Neural cell (in vitro differentiated cells): ENCODE measurements around the gene PPP1R3D. TPM values are rescaled to one million over a fixed set of nuclear protein-coding genes. Genes with fewer than 3 reads are reported as not detected.

ENCODE experiments used
- H2AFZ ChIP-seq: fragments of 200-600, 300-800 bp; sonication (generic), shearing (Covaris generic); 2 replicates; pipeline ENCODE4 v1.6.0; 2014; ENCODE audit warnings: low read depth, mild to moderate bottlenecking, antibody characterized with exemption, low read length, moderate library complexity
- H3F3A ChIP-seq: fragments of 200-600 bp; shearing (Covaris generic); 2 replicates; pipeline ENCODE4 v1.6.1; 2016; ENCODE audit warnings: mild to moderate bottlenecking, moderate library complexity, mixed read lengths, antibody characterized with exemption, low read length; ENCODE audit not compliant: insufficient read depth, poor library complexity, severe bottlenecking
- H3K27ac ChIP-seq: fragments of 200-600, 300-800 bp; sonication (generic), shearing (Covaris generic); 2 replicates; pipeline ENCODE4 v1.5.1; 2014; ENCODE audit warnings: mild to moderate bottlenecking, low read length, moderate library complexity
- H3K27me3 ChIP-seq: fragments of 300-800, 200-600 bp; sonication (generic), shearing (Covaris generic); 2 replicates; pipeline ENCODE4 v1.6.0; 2014; ENCODE audit warnings: mild to moderate bottlenecking, low read depth, low read length, moderate library complexity; ENCODE audit not compliant: insufficient read depth
- H3K36me3 ChIP-seq: fragments of 300-800, 200-600 bp; sonication (generic), shearing (Covaris generic); 2 replicates; pipeline ENCODE4 v1.5.1; 2014; ENCODE audit warnings: mild to moderate bottlenecking, antibody characterized with exemption, low read length, moderate library complexity; ENCODE audit not compliant: insufficient read depth
- H3K4me2 ChIP-seq: fragments of 300-800, 200-600 bp; sonication (generic), shearing (Covaris generic); 2 replicates; pipeline ENCODE4 v1.6.0; 2014; ENCODE audit warnings: mild to moderate bottlenecking, low read length
- H3K4me3 ChIP-seq: fragments of 300-800, 200-600 bp; sonication (generic), shearing (Covaris generic); 2 replicates; pipeline ENCODE4 v1.5.1; 2014; ENCODE audit warnings: mild to moderate bottlenecking, low read length, moderate library complexity
- H3K79me2 ChIP-seq: fragments of 200-600 bp; shearing (Covaris generic); replicated peaks from 2 replicates; pipeline ENCODE4 v1.6.0; 2014; ENCODE audit warnings: mild to moderate bottlenecking, low read length, moderate library complexity; ENCODE audit not compliant: insufficient read depth
- H3K9ac ChIP-seq: fragments of 300-800, 200-600 bp; sonication (generic), shearing (Covaris generic); 2 replicates; pipeline ENCODE4 v1.6.1; 2016; ENCODE audit warnings: mild to moderate bottlenecking, low read length, mixed read lengths
- H3K9me2 ChIP-seq: fragments of 200-600 bp; shearing (Covaris generic); 2 replicates; pipeline ENCODE4 v1.6.1; 2016; ENCODE audit warnings: mild to moderate bottlenecking, low read length, mixed read lengths; ENCODE audit not compliant: insufficient read depth
- H3K9me3 ChIP-seq: fragments of 200-600, 300-800 bp; sonication (generic), shearing (Covaris generic); 2 replicates; pipeline ENCODE4 v1.6.1; 2016; ENCODE audit warnings: mild to moderate bottlenecking, mixed run types, low read length, moderate library complexity, mixed read lengths
- H4K20me1 ChIP-seq: fragments of 200-600 bp; shearing (Covaris generic); 2 replicates; pipeline ENCODE4 v1.6.1; 2016; ENCODE audit warnings: mild to moderate bottlenecking, mixed run types; ENCODE audit not compliant: insufficient read depth
- EP300 ChIP-seq: fragments of 450-650 bp; conservative IDR thresholded peaks from 2 replicates; pipeline ENCODE4 v1.6.1; 2014; ENCODE audit warnings: antibody characterized with exemption, mild to moderate bottlenecking, moderate library complexity; ENCODE audit not compliant: poor library complexity, severe bottlenecking
- EZH2 ChIP-seq: fragments of 200-600, 300-800 bp; shearing (Covaris generic), sonication (generic); IDR thresholded peaks from 2 replicates; pipeline ENCODE4 v1.6.1; 2014; ENCODE audit warnings: antibody characterized with exemption, low read length, borderline replicate concordance, mild to moderate bottlenecking; ENCODE audit not compliant: insufficient read depth, poor library complexity, severe bottlenecking
- MXI1 ChIP-seq: fragments of 450-650 bp; conservative IDR thresholded peaks from 2 replicates; pipeline ENCODE4 v1.6.1; 2014; ENCODE audit warnings: antibody characterized with exemption, mild to moderate bottlenecking; ENCODE audit not compliant: poor library complexity, severe bottlenecking
- POLR2AphosphoS5 ChIP-seq: IDR thresholded peaks from 2 replicates; pipeline ENCODE4 v1.6.1; 2012
- RAD21 ChIP-seq: fragments of 450-650 bp; conservative IDR thresholded peaks from 2 replicates; pipeline ENCODE4 v1.6.1; 2014; ENCODE audit warnings: antibody characterized with exemption, mild to moderate bottlenecking, moderate library complexity
- SMC3 ChIP-seq: fragments of 450-650 bp; conservative IDR thresholded peaks from 2 replicates; pipeline ENCODE4 v1.6.1; 2014; ENCODE audit warnings: antibody characterized with exemption, mild to moderate bottlenecking, moderate library complexity; ENCODE audit not compliant: poor library complexity
- TAF1 ChIP-seq: IDR thresholded peaks from 2 replicates; pipeline ENCODE4 v1.6.1; 2012; ENCODE audit warnings: low read depth
- polyA plus RNA-seq: library from polyadenylated mRNA; depleted of rRNA; stranded (reverse); fragments of >200 nt; gene quantifications from 2 replicates; pipeline ENCODE4 v1.2.3, GENCODE V29; 2014
- TF ChIP-seq, protein P1 (sequence below): fragments of 450-650 bp; IDR thresholded peaks from 2 replicates; pipeline ENCODE4 v1.5.1; 2014; ENCODE audit warnings: antibody characterized with exemption, mild to moderate bottlenecking, moderate library complexity; ENCODE audit not compliant: poor library complexity, severe bottlenecking
- TF ChIP-seq, protein P2 (sequence below): IDR thresholded peaks from 2 replicates; pipeline ENCODE4 v1.6.1; 2012; ENCODE audit warnings: borderline replicate concordance

PPP1R3D gene
- polyA plus RNA-seq, 1 donor from 2014 or later: 1.6 TPM

DNA sequence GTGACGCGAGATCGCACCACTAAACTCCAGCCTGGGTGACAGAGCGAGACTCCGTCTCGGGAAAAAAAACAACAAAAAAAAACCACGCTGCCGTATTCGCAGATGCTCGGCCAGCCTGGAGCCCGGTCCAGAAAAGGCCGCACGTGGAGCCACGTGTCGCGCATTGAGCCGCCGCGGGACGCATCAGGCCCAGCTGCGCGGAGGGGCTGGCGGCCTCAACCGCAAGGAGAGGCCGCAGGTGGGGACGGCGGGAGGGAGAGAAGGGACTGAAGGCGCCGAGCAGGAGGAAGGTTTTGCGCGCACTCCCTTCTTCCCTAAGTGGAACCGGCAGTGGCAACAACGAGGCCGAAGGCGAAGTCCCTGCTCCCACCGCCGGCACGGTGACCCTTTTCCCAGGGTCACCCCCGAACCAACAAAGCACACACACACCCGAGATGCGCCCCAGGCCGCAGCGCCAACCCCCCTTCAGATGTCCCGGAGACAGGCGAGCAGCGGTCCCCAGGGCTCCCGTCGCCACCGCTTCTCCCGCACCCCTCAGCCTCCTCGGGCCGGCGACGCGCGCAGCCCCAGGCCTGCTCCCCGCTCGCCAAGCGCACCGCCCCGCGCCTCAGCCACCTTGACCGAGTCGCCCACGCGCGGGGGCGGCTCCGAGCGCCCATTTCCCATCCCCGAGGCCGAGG is 7.3 kb downstream of the PPP1R3D start:
- Histone ChIP-seq H2AFZ (no peak overlapping the region), H3K9me2 (no peaks in the 10 kb centered on the region), H3K27ac (no peak overlapping the region), H3K9me3 (no peaks in the 10 kb centered on the region), H3K27me3 (no peaks in the 10 kb centered on the region), H3K9ac (no peak overlapping the region), H3K4me3 (no peak overlapping the region), H3F3A (no peaks in the 10 kb centered on the region), H3K79me2 (no peaks in the 10 kb centered on the region), H3K36me3 (no peaks in the 10 kb centered on the region), H3K4me2 (no peak overlapping the region), H4K20me1 (no peaks in the 10 kb centered on the region)
- TF ChIP-seq POLR2AphosphoS5: no peak

DNA sequence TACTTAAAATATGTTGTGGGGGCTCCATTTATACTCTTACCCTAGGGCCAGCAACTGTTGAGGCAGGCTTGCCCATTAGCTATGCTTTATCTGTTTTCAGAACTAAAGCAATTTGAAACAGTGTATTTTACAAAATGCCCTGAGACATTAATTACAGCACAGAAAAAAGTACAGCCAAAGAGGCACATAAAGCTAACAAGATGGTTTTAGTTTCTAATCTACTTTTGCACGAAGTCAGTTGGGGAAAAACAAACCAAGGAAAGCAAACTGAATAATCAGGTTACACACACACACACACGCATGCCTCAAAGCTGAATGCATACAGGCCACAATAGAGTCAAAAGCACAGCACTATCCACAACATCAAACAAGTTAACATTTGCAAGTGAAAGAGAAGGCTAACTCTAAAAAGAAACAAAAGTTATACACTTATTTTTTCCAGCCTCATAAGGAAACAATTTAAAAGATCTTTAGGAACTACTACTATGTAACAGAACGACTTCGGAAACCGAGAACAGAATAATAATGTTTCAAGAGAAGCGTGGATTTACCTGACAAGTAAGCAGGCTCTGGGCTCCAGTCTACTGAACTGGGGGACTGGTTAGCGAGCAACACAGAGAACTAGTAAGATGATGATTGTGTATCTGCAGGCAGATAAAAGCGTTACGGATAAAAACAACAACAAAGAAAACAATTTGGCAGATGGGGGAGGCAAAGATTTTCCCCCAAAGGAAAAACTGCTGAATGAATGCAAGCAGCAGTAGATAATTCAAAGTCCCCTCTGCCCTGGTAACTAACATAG is 8.4 kb downstream of the PPP1R3D start:
- no peak overlapping the region for H3K27ac ChIP-seq

DNA sequence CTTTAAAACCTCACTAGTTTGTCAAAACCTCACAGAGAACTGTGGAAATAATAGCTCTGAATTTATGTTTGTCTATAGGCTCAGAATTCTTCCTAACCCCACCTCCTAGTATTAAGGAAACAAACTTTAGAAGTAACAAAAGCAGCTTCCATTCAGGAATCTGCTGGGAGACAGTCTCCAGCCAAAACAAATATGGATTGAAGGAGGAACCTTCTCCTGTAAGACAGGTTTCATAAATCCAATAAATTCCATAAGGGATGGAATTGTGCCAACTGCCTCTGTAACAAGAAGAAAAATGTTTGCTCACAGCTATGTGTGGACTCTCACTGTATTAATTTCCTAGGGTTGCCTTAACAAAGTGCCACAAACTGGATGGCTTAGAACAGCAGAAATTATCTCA is 14.2 kb downstream of the PPP1R3D start:
- H3K27me3 ChIP-seq: no peaks in the 10 kb centered on the region
- no peaks in the 10 kb centered on the region for H3F3A ChIP-seq
- no peak overlapping the region for H3K4me2 ChIP-seq
- no peaks in the 10 kb centered on the region for H3K9me2 ChIP-seq
- H3K36me3 ChIP-seq: no peaks in the 10 kb centered on the region
- H3K79me2 ChIP-seq: no peaks in the 10 kb centered on the region
- no peak overlapping the region for H3K9ac ChIP-seq
- no peaks in the 10 kb centered on the region for H3K9me3 ChIP-seq
- H3K4me3 ChIP-seq: no peak overlapping the region
- TF ChIP-seq MXI1: no peak
- no peak for TF ChIP-seq EP300
- no peak for TF ChIP-seq SMC3
- no peak for TF ChIP-seq EZH2
- TF ChIP-seq, protein P1, sequence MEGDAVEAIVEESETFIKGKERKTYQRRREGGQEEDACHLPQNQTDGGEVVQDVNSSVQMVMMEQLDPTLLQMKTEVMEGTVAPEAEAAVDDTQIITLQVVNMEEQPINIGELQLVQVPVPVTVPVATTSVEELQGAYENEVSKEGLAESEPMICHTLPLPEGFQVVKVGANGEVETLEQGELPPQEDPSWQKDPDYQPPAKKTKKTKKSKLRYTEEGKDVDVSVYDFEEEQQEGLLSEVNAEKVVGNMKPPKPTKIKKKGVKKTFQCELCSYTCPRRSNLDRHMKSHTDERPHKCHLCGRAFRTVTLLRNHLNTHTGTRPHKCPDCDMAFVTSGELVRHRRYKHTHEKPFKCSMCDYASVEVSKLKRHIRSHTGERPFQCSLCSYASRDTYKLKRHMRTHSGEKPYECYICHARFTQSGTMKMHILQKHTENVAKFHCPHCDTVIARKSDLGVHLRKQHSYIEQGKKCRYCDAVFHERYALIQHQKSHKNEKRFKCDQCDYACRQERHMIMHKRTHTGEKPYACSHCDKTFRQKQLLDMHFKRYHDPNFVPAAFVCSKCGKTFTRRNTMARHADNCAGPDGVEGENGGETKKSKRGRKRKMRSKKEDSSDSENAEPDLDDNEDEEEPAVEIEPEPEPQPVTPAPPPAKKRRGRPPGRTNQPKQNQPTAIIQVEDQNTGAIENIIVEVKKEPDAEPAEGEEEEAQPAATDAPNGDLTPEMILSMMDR: no peak
- TF ChIP-seq, protein P2, sequence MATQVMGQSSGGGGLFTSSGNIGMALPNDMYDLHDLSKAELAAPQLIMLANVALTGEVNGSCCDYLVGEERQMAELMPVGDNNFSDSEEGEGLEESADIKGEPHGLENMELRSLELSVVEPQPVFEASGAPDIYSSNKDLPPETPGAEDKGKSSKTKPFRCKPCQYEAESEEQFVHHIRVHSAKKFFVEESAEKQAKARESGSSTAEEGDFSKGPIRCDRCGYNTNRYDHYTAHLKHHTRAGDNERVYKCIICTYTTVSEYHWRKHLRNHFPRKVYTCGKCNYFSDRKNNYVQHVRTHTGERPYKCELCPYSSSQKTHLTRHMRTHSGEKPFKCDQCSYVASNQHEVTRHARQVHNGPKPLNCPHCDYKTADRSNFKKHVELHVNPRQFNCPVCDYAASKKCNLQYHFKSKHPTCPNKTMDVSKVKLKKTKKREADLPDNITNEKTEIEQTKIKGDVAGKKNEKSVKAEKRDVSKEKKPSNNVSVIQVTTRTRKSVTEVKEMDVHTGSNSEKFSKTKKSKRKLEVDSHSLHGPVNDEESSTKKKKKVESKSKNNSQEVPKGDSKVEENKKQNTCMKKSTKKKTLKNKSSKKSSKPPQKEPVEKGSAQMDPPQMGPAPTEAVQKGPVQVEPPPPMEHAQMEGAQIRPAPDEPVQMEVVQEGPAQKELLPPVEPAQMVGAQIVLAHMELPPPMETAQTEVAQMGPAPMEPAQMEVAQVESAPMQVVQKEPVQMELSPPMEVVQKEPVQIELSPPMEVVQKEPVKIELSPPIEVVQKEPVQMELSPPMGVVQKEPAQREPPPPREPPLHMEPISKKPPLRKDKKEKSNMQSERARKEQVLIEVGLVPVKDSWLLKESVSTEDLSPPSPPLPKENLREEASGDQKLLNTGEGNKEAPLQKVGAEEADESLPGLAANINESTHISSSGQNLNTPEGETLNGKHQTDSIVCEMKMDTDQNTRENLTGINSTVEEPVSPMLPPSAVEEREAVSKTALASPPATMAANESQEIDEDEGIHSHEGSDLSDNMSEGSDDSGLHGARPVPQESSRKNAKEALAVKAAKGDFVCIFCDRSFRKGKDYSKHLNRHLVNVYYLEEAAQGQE: no peak
- no peak for TF ChIP-seq TAF1
- TF ChIP-seq RAD21: no peak
- H3K27ac ChIP-seq: no peak overlapping the region
- H2AFZ ChIP-seq: no peak overlapping the region
- H4K20me1 ChIP-seq: no peaks in the 10 kb centered on the region

More for the DNA sequence above, 8.4 kb downstream of the PPP1R3D start:
- Histone ChIP-seq H3F3A (no peaks in the 10 kb centered on the region), H3K27me3 (no peaks in the 10 kb centered on the region), H3K36me3 (no peaks in the 10 kb centered on the region), H4K20me1 (no peaks in the 10 kb centered on the region), H3K9me2 (no peaks in the 10 kb centered on the region), H3K79me2 (no peaks in the 10 kb centered on the region), H2AFZ (no peak overlapping the region), H3K4me3 (no peak overlapping the region), H3K4me2 (no peak overlapping the region), H3K9me3 (no peaks in the 10 kb centered on the region), H3K9ac (no peak overlapping the region)
- TF ChIP-seq TAF1: no peak
- no peak for TF ChIP-seq SMC3
- no peak for TF ChIP-seq EZH2
